22Rv1 (cell line): ENCODE results near the gene RNPEPL1.

Source experiments
- H3K27ac ChIP-seq: fragments of 450-650 bp; 2 replicates; pipeline ENCODE4 v1.5.1; 2017
- CTCF ChIP-seq: fragments of 450-650 bp; IDR thresholded peaks from 2 replicates; pipeline ENCODE4 v1.5.1; 2017; ENCODE audit warnings: mild to moderate bottlenecking
- ZFX ChIP-seq: fragments of 450-650 bp; IDR thresholded peaks from 2 replicates; pipeline ENCODE4 v1.6.1; 2017; ENCODE audit warnings: antibody characterized with exemption, borderline replicate concordance

The RNPEPL1 gene

GRCh38 chr2:240602266-240603050 is 34.2 kb downstream of the RNPEPL1 start:
- no peak overlapping the region for H3K27ac ChIP-seq
- TF ChIP-seq ZFX (no peak), CTCF (no peak)

- TF ChIP-seq ZFX (no peak), CTCF (no peak)
- peak overlapping the region; percentile 75; the same call in 1 of the 2 replicates for H3K27ac ChIP-seq
Measured at GRCh38 chr2:240603081-240603835, 35.0 kb downstream of the RNPEPL1 start.

DNA sequence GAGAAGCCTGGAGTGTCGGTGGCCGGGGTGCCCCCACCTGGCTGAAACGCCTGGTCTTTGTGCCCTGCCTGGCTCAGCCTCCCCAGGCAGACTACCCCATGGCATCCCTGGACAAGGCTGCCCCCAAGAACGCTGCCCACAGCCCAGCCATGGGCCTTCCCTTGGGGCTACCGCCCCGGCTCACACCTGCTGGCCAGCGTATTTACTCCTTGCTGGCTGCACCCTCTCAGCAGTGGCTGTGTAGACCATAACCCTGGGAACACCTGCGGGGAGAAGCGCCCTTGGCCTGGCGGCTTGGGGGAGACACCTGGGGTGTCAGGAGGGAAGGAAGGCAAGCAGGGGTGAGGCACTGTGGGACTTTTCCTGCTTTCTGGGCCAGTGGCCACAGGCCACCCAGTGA is 35.6 kb downstream of the RNPEPL1 start:
- TF ChIP-seq ZFX (no peak), CTCF (no peak)
- peak overlapping the region; percentile 75 for H3K27ac ChIP-seq

DNA sequence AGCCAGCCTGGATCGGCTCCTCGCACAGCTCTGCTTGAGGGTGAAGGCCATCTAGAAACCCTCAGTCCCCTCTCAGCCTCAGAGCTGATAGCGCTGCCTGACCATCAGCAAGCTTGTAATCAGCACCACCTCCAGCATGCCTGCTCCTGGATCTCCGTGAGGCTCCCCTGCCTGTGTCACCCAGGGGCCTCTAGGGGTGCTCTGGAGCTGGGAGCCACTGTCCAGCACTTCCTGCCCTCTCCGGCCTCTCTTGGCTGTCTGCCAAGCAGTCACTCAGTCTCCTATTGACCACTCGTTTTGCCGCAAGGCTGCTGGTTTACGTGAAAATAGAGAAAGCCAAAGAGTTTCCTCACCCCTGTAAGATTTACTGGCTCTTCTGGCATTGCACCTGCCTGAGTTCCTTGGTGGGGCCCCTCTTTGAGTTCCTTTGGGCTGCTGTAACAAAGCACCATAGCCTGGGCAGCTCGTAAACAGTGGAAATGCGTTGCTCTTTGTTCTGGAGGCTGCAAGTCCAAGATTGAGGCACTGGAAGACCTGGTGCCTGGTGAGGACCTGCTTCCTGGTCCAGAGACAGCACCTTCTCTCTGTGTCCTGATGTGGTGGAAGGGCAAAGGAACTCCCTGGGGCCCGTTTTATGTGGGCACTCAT is 36.1 kb downstream of the RNPEPL1 start:
- H3K27ac ChIP-seq = peak overlapping the region; percentile 75
- no peak for TF ChIP-seq ZFX
- TF ChIP-seq CTCF = peak; percentile 55

DNA sequence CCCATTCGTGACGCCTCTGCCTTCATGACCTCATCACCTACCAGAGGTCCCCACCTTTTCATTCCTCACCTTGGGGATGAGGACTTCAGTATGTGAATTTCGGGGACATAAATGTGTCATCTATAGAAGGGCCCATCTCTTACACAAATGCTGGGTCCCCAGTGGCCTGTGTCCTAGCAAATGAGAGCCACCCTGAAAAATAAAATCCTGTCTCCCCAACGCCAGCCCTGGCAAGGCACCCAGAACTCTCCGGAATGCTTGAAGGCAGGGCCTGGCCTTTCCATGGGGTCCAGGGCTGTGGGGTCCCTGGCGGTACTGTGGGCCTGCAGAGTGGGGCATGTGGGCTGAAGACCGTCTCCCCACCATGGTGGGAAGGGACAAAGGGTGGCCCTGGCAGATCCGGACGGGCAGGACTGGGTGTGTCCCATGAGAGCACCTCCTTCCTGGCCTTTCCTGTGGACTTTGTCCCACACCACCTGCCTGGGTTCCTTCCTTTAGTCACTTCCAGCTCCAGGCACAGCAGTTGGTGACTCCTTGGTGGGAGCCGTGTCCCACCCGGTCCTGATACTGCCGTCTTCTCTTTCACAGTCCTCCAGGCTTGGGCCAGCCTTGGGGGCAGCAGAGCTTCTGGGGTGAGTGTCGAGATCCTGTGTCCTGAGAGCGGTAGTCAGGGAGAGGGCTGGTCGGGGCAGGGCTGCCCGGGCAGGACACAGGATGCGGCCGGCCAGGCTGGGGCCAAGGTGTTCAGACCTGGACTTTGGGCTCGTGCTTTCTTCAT is 36.8 kb downstream of the RNPEPL1 start:
- peak overlapping the region; percentile 75 for H3K27ac ChIP-seq
- TF ChIP-seq CTCF = no peak
- no peak for TF ChIP-seq ZFX

DNA sequence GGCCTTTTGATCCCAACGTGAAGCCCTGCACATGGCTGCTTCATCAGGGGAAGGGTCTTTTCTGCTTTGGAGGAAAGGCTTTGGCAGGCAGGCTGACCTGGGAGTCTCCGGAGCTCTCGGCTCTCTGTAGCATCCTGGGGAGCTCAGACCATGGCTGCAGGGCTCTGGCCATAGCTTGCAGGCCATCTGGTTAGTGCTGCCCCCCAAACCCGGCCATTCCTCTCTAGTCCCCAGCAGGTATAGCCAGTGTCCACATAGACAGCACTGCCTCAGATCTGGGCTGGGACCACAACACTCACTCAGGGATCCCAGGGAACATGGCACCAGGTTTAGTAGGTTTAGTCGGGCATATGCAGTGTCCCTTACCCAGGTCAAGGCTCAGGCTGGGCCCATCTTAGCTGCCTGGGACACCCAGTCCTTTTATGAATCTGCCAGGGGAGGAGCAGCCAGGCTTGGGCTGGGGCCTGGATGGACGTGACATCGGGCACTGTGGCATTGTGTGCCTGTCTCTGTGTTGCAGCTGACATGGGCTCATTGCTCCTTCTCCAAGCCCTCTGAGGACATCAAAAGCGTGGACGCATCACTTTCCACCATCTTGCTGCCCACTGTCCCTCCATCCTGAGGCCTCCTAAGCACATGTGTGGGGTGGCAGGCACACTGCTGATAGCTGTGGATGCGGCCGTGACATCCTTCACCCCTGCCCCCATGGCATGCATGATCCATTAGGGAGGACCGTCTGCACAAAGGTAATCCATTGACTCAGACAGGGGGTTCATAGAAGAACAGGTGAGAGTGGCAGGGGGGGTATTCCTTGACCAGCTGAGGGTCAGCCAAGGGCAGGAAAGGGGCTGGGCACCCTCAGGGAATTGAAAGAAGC is 37.8 kb downstream of the RNPEPL1 start:
- H3K27ac ChIP-seq = peak overlapping the region; percentile 75
- TF ChIP-seq ZFX = no peak
- no peak for TF ChIP-seq CTCF
